GM19438 (cell line): Measurements from ENCODE around the gene CCDC181.
"Not testable (repeated sequence)": the region's sequence is repeated elsewhere in the genome, so short reads cannot be mapped to it uniquely, and the experiment has no call there.

Experiments used
- ATAC-seq: cut with Tn5 transposase; IDR thresholded peaks from one replicate; pipeline ENCODE4 v1.9.1; 2021; ENCODE audit warnings: low read depth; ENCODE audit not compliant: unreplicated experiment

CCDC181 gene

GRCh38 chr1:169408340-169408739, 18.9 kb downstream of the CCDC181 start:
- not testable (repeated sequence) for ATAC-seq

GRCh38 chr1:169402578-169402977, 24.7 kb downstream of the CCDC181 start:
- not testable (repeated sequence) for ATAC-seq

- ATAC-seq = no peak
These were observed 31.3 kb downstream of the CCDC181 start for GRCh38 chr1:169395955-169396354.

- ATAC-seq = no peak
These were observed 34.9 kb downstream of the CCDC181 start for GRCh38 chr1:169392406-169392805.

- no peak for ATAC-seq
These were observed 37.0 kb downstream of the CCDC181 start for GRCh38 chr1:169390303-169390702.

- no peak for ATAC-seq
These were observed 39.9 kb downstream of the CCDC181 start for GRCh38 chr1:169387399-169387798.

GRCh38 chr1:169383449-169383848, 43.8 kb downstream of the CCDC181 start:
- ATAC-seq = no peak

- ATAC-seq = no peak
These were observed 46.1 kb downstream of the CCDC181 start for GRCh38 chr1:169381162-169381561.

- ATAC-seq = no peak
These were observed 55.9 kb downstream of the CCDC181 start for GRCh38 chr1:169371404-169371803.

- ATAC-seq = no peak
These were observed 58.9 kb downstream of the CCDC181 start for GRCh38 chr1:169368406-169368769.

- ATAC-seq = peak; percentile 97
These were observed 59.4 kb downstream of the CCDC181 start, which contains the start of the genes BLZF1 and NME7 for GRCh38 chr1:169367686-169368405. Gene BLZF1 (plus strand): TSS chr1:169368195. CDS start chr1:169369523, 1,328 bp downstream. Gene NME7 (minus strand): TSS chr1:169367797. CDS start chr1:169367710, 87 bp downstream.

- no peak for ATAC-seq
These were observed 60.1 kb downstream of the CCDC181 start for GRCh38 chr1:169367096-169367685.

GRCh38 chr1:169364948-169365347, 62.3 kb downstream of the CCDC181 start:
- ATAC-seq = no peak

- no peak for ATAC-seq
These were observed 64.1 kb downstream of the CCDC181 start for GRCh38 chr1:169363046-169363730.

GRCh38 chr1:169361281-169361680, 66.0 kb downstream of the CCDC181 start:
- ATAC-seq = no peak

- no peak for ATAC-seq
These were observed 66.9 kb downstream of the CCDC181 start for GRCh38 chr1:169360415-169360814.

- no peak for ATAC-seq
These were observed 78.8 kb downstream of the CCDC181 start for GRCh38 chr1:169348383-169349036.

GRCh38 chr1:169347688-169348382, 79.4 kb downstream of the CCDC181 start:
- no peak for ATAC-seq

- no peak for ATAC-seq
These were observed 81.2 kb downstream of the CCDC181 start for GRCh38 chr1:169346036-169346589.

GRCh38 chr1:169345511-169345910, 81.8 kb downstream of the CCDC181 start:
- no peak for ATAC-seq
